H1 (cell line): ENCODE data around the gene TLE4. TPM values are rescaled to one million over a fixed set of nuclear protein-coding genes. Genes with fewer than 3 reads are reported as not detected.

Experiments used
- ATF2 ChIP-seq: IDR thresholded peaks from 2 replicates; pipeline ENCODE4 v1.6.1; 2012; ENCODE audit warnings: low read length, inconsistent platforms
- CBX8 ChIP-seq: fragments of 300-800, 300-1000 bp; sonication (generic); IDR thresholded peaks from 2 replicates; pipeline ENCODE4 v1.7.1; 2016; ENCODE audit warnings: low read depth, low read length, borderline replicate concordance
- EGR1 ChIP-seq: IDR thresholded peaks from 2 replicates; pipeline ENCODE4 v1.6.1; 2011; ENCODE audit warnings: low read depth, low read length, borderline replicate concordance
- JUND ChIP-seq: IDR thresholded peaks from 2 replicates; pipeline ENCODE4 v1.6.1; 2011; ENCODE audit warnings: mild to moderate bottlenecking, improper control_type of control experiment, low read length
- NANOG ChIP-seq: IDR thresholded peaks from 2 replicates; pipeline ENCODE4 v1.6.1; 2011; ENCODE audit warnings: low read length, low read depth, mild to moderate bottlenecking, inconsistent platforms; ENCODE audit not compliant: insufficient read depth, poor library complexity, severe bottlenecking
- SIN3A ChIP-seq, 2 experiments: IDR thresholded peaks in 1 of 2; conservative IDR thresholded peaks in 1 of 2; 2 replicates each; pipeline ENCODE4 v1.6.1; 2011 to 2012; ENCODE audit warnings: low read length in 2 of 2, improper control_type of control experiment in 1 of 2, low read depth in 1 of 2, mild to moderate bottlenecking in 1 of 2
- SP1 ChIP-seq: IDR thresholded peaks from 2 replicates; pipeline ENCODE4 v1.6.1; 2011; ENCODE audit warnings: low read depth, low read length
- SP4 ChIP-seq: IDR thresholded peaks from 2 replicates; pipeline ENCODE4 v1.6.1; 2012; ENCODE audit warnings: low read length, inconsistent platforms
- TAF1 ChIP-seq: IDR thresholded peaks from 2 replicates; pipeline ENCODE4 v1.6.1; 2011; ENCODE audit warnings: mild to moderate bottlenecking, low read depth, low read length
- TBP ChIP-seq: IDR thresholded peaks from 2 replicates; pipeline ENCODE4 v1.6.1; 2011; ENCODE audit warnings: low read depth, low read length, improper control_type of control experiment
- YY1 ChIP-seq: IDR thresholded peaks from 2 replicates; pipeline ENCODE4 v1.6.1; 2011; ENCODE audit warnings: low read depth, mild to moderate bottlenecking, low read length
- polyA plus RNA-seq, 7 experiments: library from polyadenylated mRNA; depleted of rRNA in 3 of 7; stranded (reverse) in 5 of 7; unstranded in 2 of 7; fragments of >200 nt in 5 of 7; fragments of 200-250 nt in 2 of 7; gene quantifications; 1 replicate in 5 of 7; 2 replicates in 1 of 7; 4 replicates in 1 of 7; pipeline versions ENCODE4 v1.2.1 to v1.2.3, GENCODE V29; 2011 to 2013; ENCODE audit warnings: missing spikeins in 2 of 7, mixed read lengths in 2 of 7
- total RNA-seq: library from RNA; stranded (reverse); fragmentation: NEBNext Ultra II Directional; extraction: Animal tissue kit (Norgen Biotek cat#: 25700); gene quantifications from 2 replicates; pipeline ENCODE4 v1.2.1, GENCODE V29; 2021

TLE4 gene
- total and polyA plus RNA-seq, 2 of the 8 experiments (the other 6 are each of a cell fraction or from before 2014, with no cell fraction given): 32.4 to 36.9 TPM

GRCh38 chr9:79571309-79572031 lies at the start of gene TLE4 (continued):
- TF ChIP-seq YY1 (peak; percentile 41; the same call in 1 of the 2 replicates), TAF1 (peak; percentile 98), CBX8 (no peak), SP1 (peak; percentile 92; the same call in 1 of the 2 replicates), NANOG (peak; percentile 66), SP4 (peak; percentile 93), JUND (0 out of 2 replicates have a peak, but pooled peaks have one; percentile 9), TBP (peak; percentile 97), EGR1 (no peak), ATF2 (no peak), SIN3A (conservative IDR thresholded peaks at IDR 0.05 in 1 of 2, IDR thresholded peaks at IDR 0.05 in 1 of 2; ENCODE audit: low read depth in 1 of 2, low read length in 2 of 2) (peak; percentile 7 to 38; a peak in 3 of 4 replicates)
